Astrocyte of the hippocampus (primary cell): ENCODE data around the gene TUBB1.
A peak's percentile ranks its signal among the peaks of the same experiment; 100 is the strongest.
"Not testable (repeated sequence)": the region's sequence is repeated elsewhere in the genome, so short reads cannot be mapped to it uniquely, and the experiment has no call there.

ENCODE experiments used
- DNase-seq: peaks from one replicate; pipeline ENCODE4 v3.0.0; 2011; ENCODE audit warnings: low read depth, low spot score

The TUBB1 gene

DNA sequence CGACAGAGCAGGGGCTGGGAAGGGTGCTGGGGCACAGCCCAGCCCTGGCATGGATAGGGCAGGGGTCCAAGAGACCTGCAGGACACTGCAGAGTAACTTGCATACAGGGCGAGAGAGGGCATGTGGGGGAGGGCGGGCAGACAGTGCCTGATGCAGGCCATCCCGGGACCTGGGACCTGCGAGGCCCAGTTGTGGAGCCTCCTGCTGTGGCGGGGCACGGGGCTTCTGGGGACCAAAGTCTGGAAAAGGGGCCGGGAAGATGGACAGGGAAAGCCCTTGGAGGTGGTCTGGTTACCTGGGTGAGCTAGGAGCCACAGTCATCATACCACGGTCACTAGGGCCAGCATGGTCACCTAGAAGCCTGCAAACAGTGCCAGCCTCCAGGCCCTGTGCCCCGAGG, 412 bp upstream of the TUBB1 start:
- DNase-seq: no peak

DNA sequence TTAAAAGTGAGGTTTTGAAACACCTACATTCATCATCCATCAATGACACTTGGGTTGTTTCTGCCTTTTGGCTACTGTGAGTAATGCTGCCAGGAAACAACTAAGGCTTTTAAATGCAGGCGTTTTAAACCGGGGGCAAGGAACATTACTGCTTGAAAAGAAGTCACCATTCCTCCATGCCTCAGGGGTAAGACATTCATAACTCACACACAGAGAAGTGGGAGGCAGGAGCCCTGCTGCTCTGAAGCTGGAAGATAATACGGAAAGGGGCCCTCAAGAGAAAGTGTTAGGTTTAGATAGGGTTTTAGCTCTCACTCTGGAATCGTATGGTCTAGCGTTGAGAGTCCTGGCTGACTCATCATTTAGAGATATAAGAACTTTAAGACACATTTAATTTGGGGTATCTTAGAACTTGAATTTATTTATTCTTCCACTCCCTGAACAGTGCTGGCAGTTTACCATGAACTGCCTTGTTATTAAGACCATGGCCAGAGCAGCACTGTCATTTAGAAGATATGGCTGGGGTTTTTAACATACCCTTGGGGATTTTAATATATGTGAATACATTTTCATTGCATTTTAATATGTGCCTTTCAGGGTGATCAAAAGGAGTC, 1.8 kb downstream of the TUBB1 start:
- DNase-seq: peak; percentile 64

DNA sequence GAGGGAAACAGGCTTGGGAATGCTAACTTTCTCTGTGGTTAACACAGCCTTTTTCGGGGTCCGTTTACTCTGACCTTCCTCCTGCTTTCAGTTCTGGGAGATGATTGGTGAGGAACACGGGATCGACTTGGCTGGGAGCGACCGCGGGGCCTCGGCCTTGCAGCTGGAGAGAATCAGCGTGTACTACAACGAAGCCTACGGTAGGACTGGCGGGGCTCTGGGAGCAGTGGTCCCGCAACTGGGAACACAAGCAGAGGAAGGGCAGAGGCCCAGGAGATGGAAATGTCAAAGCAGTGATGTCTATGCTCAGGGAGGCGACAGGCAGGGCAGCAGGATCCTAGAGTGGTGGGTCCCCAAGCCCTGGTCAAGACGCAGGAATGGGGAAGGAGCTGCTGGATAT, 3.5 kb downstream of the TUBB1 start:
- DNase-seq: no peak

DNA sequence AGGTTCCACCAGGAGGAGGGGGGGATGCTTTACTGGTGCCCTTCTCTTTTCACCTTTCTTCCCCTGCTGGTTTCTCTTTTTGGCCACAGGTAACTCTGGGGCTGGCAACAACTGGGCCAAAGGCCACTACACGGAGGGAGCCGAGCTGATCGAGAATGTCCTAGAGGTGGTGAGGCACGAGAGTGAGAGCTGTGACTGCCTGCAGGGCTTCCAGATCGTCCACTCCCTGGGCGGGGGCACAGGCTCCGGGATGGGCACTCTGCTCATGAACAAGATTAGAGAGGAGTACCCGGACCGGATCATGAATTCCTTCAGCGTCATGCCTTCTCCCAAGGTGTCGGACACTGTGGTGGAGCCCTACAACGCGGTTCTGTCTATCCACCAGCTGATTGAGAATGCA, 4.4 kb downstream of the TUBB1 start:
- DNase-seq: no peak

DNA sequence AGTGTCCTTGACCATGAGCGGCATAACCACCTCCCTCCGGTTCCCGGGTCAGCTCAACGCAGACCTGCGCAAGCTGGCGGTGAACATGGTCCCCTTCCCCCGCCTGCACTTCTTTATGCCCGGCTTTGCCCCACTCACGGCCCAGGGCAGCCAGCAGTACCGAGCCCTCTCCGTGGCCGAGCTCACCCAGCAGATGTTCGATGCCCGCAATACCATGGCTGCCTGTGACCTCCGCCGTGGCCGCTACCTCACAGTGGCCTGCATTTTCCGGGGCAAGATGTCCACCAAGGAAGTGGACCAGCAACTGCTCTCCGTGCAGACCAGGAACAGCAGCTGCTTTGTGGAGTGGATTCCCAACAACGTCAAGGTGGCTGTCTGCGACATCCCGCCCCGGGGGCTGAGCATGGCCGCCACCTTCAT, 4.9 kb downstream of the TUBB1 start:
- no peak for DNase-seq

DNA sequence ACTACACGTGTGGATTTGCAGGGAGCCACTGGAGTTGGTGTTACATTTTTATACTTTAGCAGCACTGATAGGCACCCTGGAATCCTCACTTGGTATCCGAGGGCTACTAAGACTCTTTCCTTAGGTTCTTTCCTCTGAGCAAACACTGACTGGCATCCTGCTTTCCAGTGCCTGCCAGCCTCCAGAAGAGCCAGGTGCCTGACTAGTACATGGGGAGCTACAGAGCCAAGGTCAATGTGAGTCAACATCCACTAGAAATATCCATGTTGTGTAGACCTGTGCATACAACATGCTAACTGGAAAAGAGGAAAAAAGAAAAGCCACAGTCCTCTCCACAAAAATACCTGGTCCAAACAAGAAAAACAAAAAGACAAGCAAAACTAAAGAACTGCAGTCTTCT, 5.9 kb downstream of the TUBB1 start:
- DNase-seq: no peak

DNA sequence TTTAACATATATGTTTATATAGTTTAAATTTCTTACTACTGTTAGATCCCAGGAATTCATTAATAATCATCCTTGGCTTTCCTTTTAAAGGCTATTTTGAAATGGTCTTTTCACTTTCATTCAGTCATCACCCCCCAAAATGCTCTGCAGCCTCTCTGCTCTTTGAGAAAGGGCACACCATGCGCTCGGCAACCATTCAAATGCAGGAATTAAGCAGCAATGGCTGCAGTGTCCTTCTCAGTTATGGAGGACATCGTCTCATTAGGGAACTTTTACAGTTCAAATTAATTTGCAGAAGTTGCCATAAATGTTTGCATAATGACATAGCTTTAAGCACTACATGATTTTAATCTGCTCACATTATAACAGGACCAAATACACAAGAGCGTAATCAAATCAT, 6.3 kb downstream of the TUBB1 start:
- DNase-seq: no peak

GRCh38 chr20:59026904-59027740, 7.9 kb downstream of the TUBB1 start:
- DNase-seq: no peak

GRCh38 chr20:59027741-59028320, 8.6 kb downstream of the TUBB1 start:
- peak; percentile 62 for DNase-seq

- no peak for DNase-seq
These were observed 9.6 kb downstream of the TUBB1 start for GRCh38 chr20:59028812-59029211.

GRCh38 chr20:59030911-59031563, 11.8 kb downstream of the TUBB1 start:
- DNase-seq: no peak

GRCh38 chr20:59031564-59032022, 12.4 kb downstream of the TUBB1 start:
- no peak for DNase-seq

DNA sequence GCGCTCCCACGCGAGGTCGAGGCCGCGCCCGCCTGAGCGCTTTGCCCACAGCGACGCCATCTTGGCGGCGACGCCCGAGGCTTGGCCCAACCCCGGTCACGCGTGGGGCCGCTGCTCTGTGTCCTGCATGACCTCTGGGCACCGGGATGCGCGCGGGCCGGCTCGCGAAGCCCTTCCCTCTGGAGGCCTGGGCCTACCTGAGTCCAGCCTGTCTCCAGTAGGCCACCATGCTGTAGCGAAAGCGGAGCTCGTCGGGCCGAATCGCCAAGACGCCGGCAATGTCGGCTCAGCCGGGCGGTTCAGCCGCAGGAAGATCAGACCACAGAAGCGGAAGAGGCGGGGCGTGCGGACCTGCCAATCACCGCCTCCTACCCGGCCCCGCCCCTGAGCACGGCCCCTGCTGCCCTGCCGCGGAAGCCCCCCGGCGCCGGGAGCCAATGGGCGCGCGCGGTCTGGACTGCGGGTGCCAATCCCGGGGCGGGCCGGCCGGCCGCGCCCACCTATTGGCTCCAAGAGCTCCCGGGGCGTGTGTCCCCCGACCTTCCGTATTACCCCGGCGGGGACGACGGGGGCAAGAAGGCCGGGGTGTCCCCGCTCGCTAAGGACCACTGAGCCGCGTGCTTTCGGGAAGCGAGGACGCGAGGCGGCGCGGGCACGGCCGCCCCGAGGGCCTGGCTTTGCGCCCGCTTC, 12.9 kb downstream of the TUBB1 start, which contains the start of gene ATP5F1E:
Gene ATP5F1E, minus strand, starts transcription at position 313 of the 690 bp plus-strand sequence. Its CDS starts 84 bp downstream, at position 229.
- peak; percentile 99 for DNase-seq

DNA sequence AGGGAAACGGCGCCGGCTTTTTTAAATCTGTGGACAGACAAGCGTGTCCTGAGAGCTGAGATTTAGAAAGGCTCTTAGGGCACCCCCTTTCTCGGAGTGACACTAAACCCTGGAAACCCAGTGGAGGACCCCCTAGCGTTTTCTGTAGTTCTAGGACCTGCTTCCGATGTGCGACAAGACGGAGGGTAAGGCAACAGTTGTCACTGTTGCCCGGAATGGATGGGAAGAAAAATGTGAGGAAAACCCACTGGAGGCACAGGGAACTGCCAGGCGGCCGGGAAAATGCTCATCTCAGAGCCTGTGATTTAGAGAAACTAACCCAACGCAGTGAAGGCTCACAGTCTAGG, 13.5 kb downstream of the TUBB1 start:
- DNase-seq: no peak

DNA sequence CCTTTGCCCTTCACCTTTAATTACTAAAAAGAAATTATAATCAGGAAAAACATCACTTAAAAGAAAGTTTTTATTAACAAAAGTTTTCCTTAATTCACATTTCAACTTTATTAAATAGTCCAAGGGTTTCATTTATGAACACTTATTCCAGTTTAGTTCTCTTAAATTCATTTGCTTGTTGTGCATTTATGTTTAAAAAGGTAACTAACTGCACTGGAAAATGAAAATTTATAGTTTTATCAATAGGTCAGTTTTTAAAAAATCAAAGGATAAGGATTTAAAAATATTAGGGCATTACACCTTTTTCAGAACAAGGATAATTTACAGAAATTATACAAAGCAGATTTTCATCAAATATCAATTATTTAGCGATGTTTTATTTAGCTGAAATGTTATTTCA, 13.9 kb downstream of the TUBB1 start:
- DNase-seq: no peak

GRCh38 chr20:59033616-59034165, 14.5 kb downstream of the TUBB1 start:
- DNase-seq: no peak

- no peak for DNase-seq
These were observed 16.2 kb downstream of the TUBB1 start for GRCh38 chr20:59035381-59035780.

- DNase-seq: no peak
These were observed 18.2 kb downstream of the TUBB1 start for GRCh38 chr20:59037386-59037785.

DNA sequence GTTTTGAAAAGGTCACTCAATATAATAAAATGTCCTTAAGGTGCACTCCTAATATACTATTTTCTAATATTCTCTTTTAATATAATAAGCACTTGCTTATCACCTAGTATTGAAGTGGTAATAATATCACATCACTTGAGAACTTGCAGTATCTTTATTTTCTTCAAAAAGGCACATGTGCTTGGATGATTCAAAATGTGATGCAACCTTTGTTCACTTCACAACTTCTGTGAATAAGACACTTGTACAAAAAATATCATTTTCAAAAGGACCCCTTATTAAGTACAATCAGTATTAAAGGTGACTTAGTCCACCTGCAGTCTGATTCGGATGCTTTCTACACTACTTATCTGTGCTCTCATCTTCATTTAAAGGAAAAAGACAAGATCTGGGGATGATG, 20.0 kb downstream of the TUBB1 start:
- no peak for DNase-seq

DNA sequence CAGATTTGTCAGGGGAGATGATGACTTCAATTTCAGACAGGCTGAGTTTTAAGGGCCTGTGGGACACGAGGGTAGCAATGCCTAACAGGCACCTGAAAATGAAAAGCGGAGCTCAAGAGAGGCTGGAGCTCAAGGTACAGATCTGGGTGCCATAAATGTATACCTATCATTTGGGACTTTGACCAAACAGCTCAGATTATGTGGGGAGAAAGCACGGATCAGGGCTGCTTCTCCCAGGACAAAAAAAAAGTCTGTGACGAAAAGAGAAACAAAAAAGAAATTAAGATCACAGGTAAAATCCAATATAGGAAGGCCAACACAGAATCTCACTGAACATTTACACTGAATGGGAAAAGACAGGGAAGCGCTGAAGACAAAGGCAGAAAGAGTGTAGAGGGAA, 21.4 kb downstream of the TUBB1 start:
- DNase-seq: no peak

- not testable (repeated sequence) for DNase-seq
These were observed 22.3 kb downstream of the TUBB1 start for GRCh38 chr20:59041487-59041886.
